A673 (cell line): ENCODE results near the gene CPPED1.

Experiments used
- EZH2 ChIP-seq: fragments of 200-600 bp; sonication (generic); IDR thresholded peaks from 2 replicates; pipeline ENCODE4 v1.6.1; 2017; ENCODE audit warnings: borderline replicate concordance, low read depth, mild to moderate bottlenecking, mixed read lengths, antibody characterized with exemption, low read length; ENCODE audit not compliant: poor library complexity, severe bottlenecking
- TF ChIP-seq, protein P1 (sequence below): fragments of 300-800, 200-600 bp; sonication (generic); conservative IDR thresholded peaks from 2 replicates; pipeline ENCODE4 v1.5.1; 2017; ENCODE audit warnings: low read depth, mild to moderate bottlenecking, antibody characterized with exemption, low read length, moderate library complexity, mixed read lengths

- TF ChIP-seq, protein P1, sequence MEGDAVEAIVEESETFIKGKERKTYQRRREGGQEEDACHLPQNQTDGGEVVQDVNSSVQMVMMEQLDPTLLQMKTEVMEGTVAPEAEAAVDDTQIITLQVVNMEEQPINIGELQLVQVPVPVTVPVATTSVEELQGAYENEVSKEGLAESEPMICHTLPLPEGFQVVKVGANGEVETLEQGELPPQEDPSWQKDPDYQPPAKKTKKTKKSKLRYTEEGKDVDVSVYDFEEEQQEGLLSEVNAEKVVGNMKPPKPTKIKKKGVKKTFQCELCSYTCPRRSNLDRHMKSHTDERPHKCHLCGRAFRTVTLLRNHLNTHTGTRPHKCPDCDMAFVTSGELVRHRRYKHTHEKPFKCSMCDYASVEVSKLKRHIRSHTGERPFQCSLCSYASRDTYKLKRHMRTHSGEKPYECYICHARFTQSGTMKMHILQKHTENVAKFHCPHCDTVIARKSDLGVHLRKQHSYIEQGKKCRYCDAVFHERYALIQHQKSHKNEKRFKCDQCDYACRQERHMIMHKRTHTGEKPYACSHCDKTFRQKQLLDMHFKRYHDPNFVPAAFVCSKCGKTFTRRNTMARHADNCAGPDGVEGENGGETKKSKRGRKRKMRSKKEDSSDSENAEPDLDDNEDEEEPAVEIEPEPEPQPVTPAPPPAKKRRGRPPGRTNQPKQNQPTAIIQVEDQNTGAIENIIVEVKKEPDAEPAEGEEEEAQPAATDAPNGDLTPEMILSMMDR = no peak
- TF ChIP-seq EZH2 = no peak
These were observed 142.0 kb downstream of the CPPED1 start for GRCh38 chr16:12661656-12662172.
